Measurements from ENCODE around the gene EMC9. TPM values are rescaled to one million over a fixed set of nuclear protein-coding genes. Genes with fewer than 3 reads are reported as not detected.

The EMC9 gene
- total RNA-seq, 3 donors from 2014 or later (not counting 1 experiment from before 2014, with no cell fraction given) = 9.3 to 12.3 (median 12.0) TPM

GRCh38 chr14:24184104-24184970, 42.9 kb upstream of the EMC9 start:
- Mint-ChIP-seq H3K27ac (no peak overlapping the region), H3K4me1 (peaks cover 19 to 25% of the 10 kb centered on the region in 2 donors), H3K27me3 (ENCODE audit: low read depth in 2 of 2) (no peaks in the 10 kb centered on the region), H3K4me3 (no peak overlapping the region), H3K36me3 (peaks cover 6% of the 10 kb centered on the region), H3K9me3 (no peaks in the 10 kb centered on the region)
- Histone ChIP-seq H3K4me3 (ENCODE audit: low read length) (no peak overlapping the region), H3K9me3 (ENCODE audit: control insufficient read depth, insufficient read depth, low read length) (no peaks in the 10 kb centered on the region), H3K36me3 (ENCODE audit: control insufficient read depth, insufficient read depth, low read length) (peaks cover 49% of the 10 kb centered on the region), H3K4me1 (ENCODE audit: control insufficient read depth, insufficient read depth, low read length) (peaks cover 23% of the 10 kb centered on the region), H3K27ac (ENCODE audit: low read length) (no peak overlapping the region), H3K27me3 (ENCODE audit: control insufficient read depth, insufficient read depth, low read length) (no peaks in the 10 kb centered on the region)
- WGBS (ENCODE audit: insufficient coverage) = 96% methylated on average over 19 of the region's 19 CpGs
- no peak for DNase-seq
- ATAC-seq = no peak
- intact Hi-C loops (cut with micrococcal nuclease) = no loop called here
- TF ChIP-seq CTCF (IDR thresholded peaks at IDR 0.05) = no peak

- Mint-ChIP-seq H3K4me3 (no peak overlapping the region), H3K27me3 (ENCODE audit: low read depth in 2 of 2) (no peaks in the 10 kb centered on the region), H3K27ac (peak overlapping the region in 1 of 2 donors; percentile 47), H3K36me3 (peaks cover 6% of the 10 kb centered on the region), H3K4me1 (peaks cover 12% of the 10 kb centered on the region in 2 donors), H3K9me3 (no peaks in the 10 kb centered on the region)
- no peak overlapping the region for H3K4me3 ChIP-seq (ENCODE audit: low read length)
- peaks cover 62% of the 10 kb centered on the region for H3K36me3 ChIP-seq (ENCODE audit: control insufficient read depth, insufficient read depth, low read length)
- ATAC-seq (no peak), DNase-seq (no peak)
- H3K27ac ChIP-seq (ENCODE audit: low read length) = no peak overlapping the region
- intact Hi-C loops (cut with micrococcal nuclease) = no loop called here
- TF ChIP-seq CTCF (IDR thresholded peaks at IDR 0.05) = no peak
- H3K27me3 ChIP-seq (ENCODE audit: control insufficient read depth, insufficient read depth, low read length) = no peaks in the 10 kb centered on the region
- peaks cover 12% of the 10 kb centered on the region for H3K4me1 ChIP-seq (ENCODE audit: control insufficient read depth, insufficient read depth, low read length)
- WGBS (ENCODE audit: insufficient coverage) = 97% methylated on average over 15 of the region's 15 CpGs
- H3K9me3 ChIP-seq (ENCODE audit: control insufficient read depth, insufficient read depth, low read length) = no peaks in the 10 kb centered on the region
Measured at GRCh38 chr14:24183014-24183481, 41.7 kb upstream of the EMC9 start.

- H3K4me3 Mint-ChIP-seq = peak overlapping the region; percentile 13
- intact Hi-C loops (cut with micrococcal nuclease) = no loop called here
- peak overlapping the region in 1 of 2 donors; percentile 47 for H3K27ac Mint-ChIP-seq
- Histone ChIP-seq H3K27ac (ENCODE audit: low read length) (no peak overlapping the region), H3K9me3 (ENCODE audit: control insufficient read depth, insufficient read depth, low read length) (no peaks in the 10 kb centered on the region), H3K27me3 (ENCODE audit: control insufficient read depth, insufficient read depth, low read length) (no peaks in the 10 kb centered on the region), H3K4me1 (ENCODE audit: control insufficient read depth, insufficient read depth, low read length) (peaks cover 4% of the 10 kb centered on the region), H3K4me3 (ENCODE audit: low read length) (no peak overlapping the region), H3K36me3 (ENCODE audit: control insufficient read depth, insufficient read depth, low read length) (peaks cover 68% of the 10 kb centered on the region)
- TF ChIP-seq CTCF (IDR thresholded peaks at IDR 0.05) = no peak
- ATAC-seq (no peak), DNase-seq (no peak)
- H3K27me3 Mint-ChIP-seq (ENCODE audit: low read depth in 2 of 2) = no peaks in the 10 kb centered on the region
- 90% methylated on average over 11 of the region's 14 CpGs for WGBS (ENCODE audit: insufficient coverage)
- peaks cover 6% of the 10 kb centered on the region for H3K36me3 Mint-ChIP-seq
- no peaks in the 10 kb centered on the region for H3K9me3 Mint-ChIP-seq
- peaks cover 4% of the 10 kb centered on the region in 2 donors for H3K4me1 Mint-ChIP-seq
Measured at GRCh38 chr14:24182110-24182882, 40.9 kb upstream of the EMC9 start.
